GM23338 (cell line): Measurements from ENCODE around the gene HDAC11. TPM values are rescaled to one million over a fixed set of nuclear protein-coding genes. Genes with fewer than 3 reads are reported as not detected.

Experiments used
- ATAC-seq: fragments of 200-7000 bp; cut with Tn5 transposase; 3 replicates; pipeline ENCODE4 v1.9.1; 2020
- DNase-seq: peaks from one replicate; pipeline ENCODE4 v3.0.0-alpha.2; 2015; ENCODE audit warnings: low spot score
- H2AFZ ChIP-seq: fragments of 200-600 bp; sonication (generic); 2 replicates; pipeline ENCODE4 v1.8.0; 2016; ENCODE audit warnings: antibody characterized with exemption, mild to moderate bottlenecking, moderate library complexity
- H3F3A ChIP-seq: fragments of 200-600 bp; sonication (generic); replicated peaks from 2 replicates; pipeline ENCODE4 v1.8.0; 2017; ENCODE audit warnings: antibody characterized with exemption, mixed run types, low read depth
- H3K27ac ChIP-seq: fragments of 200-600 bp; sonication (generic); 2 replicates; pipeline ENCODE4 v1.6.1; 2016; ENCODE audit warnings: low read depth
- H3K27me3 ChIP-seq: fragments of 200-600 bp; sonication (generic); 2 replicates; pipeline ENCODE4 v1.8.0; 2016; ENCODE audit warnings: mild to moderate bottlenecking, mixed run types, moderate library complexity; ENCODE audit not compliant: insufficient read depth
- H3K36me3 ChIP-seq: fragments of 200-600 bp; sonication (generic); 2 replicates; pipeline ENCODE4 v1.8.0; 2016; ENCODE audit warnings: mild to moderate bottlenecking; ENCODE audit not compliant: insufficient read depth
- H3K4me1 ChIP-seq: fragments of 200-600 bp; sonication (generic); 2 replicates; pipeline ENCODE4 v1.8.0; 2016; ENCODE audit warnings: mild to moderate bottlenecking, moderate library complexity; ENCODE audit not compliant: insufficient read depth
- H3K4me2 ChIP-seq: fragments of 200-600 bp; sonication (generic); 2 replicates; pipeline ENCODE4 v1.7.1; 2017; ENCODE audit warnings: mixed run types
- H3K4me3 ChIP-seq: fragments of 200-600 bp; sonication (generic); 2 replicates; pipeline ENCODE4 v1.6.1; 2016; ENCODE audit warnings: mixed run types
- H3K79me2 ChIP-seq: fragments of 200-600 bp; sonication (generic); replicated peaks from 2 replicates; pipeline ENCODE4 v1.8.0; 2017; ENCODE audit warnings: mild to moderate bottlenecking; ENCODE audit not compliant: insufficient read depth
- H3K9me2 ChIP-seq: fragments of 200-600 bp; sonication (generic); 2 replicates; pipeline ENCODE4 v1.8.0; 2017; ENCODE audit not compliant: insufficient read depth
- H4K20me1 ChIP-seq: fragments of 200-600 bp; sonication (generic); replicated peaks from 2 replicates; pipeline ENCODE4 v1.8.0; 2017; ENCODE audit warnings: mild to moderate bottlenecking; ENCODE audit not compliant: insufficient read depth
- H3K27ac Mint-ChIP-seq: 2 replicates; pipeline ENCODE4 v1.8.0; 2020; ENCODE audit warnings: inconsistent platforms, mild to moderate bottlenecking, moderate library complexity, mixed read lengths
- H3K27me3 Mint-ChIP-seq: 3 replicates; pipeline ENCODE4 v1.8.0; 2022; ENCODE audit warnings: low read depth, mild to moderate bottlenecking, moderate library complexity, mixed read lengths, inconsistent platforms; ENCODE audit not compliant: insufficient read depth, poor library complexity
- H3K36me3 Mint-ChIP-seq: 3 replicates; pipeline ENCODE4 v1.8.0; 2021; ENCODE audit warnings: low read depth, mild to moderate bottlenecking, inconsistent platforms, moderate library complexity, mixed read lengths
- H3K4me1 Mint-ChIP-seq: 3 replicates; pipeline ENCODE4 v1.8.0; 2020; ENCODE audit warnings: mild to moderate bottlenecking, inconsistent platforms, mixed read lengths
- H3K4me3 Mint-ChIP-seq: 3 replicates; pipeline ENCODE4 v1.8.0; 2021; ENCODE audit warnings: moderate library complexity, mild to moderate bottlenecking, inconsistent platforms, mixed read lengths
- H3K9me3 Mint-ChIP-seq: 3 replicates; pipeline ENCODE4 v1.8.0; 2020; ENCODE audit warnings: moderate library complexity, mild to moderate bottlenecking, inconsistent platforms, mixed read lengths
- CREB1 ChIP-seq: fragments of 250-450 bp; sonication (Bioruptor Pico); IDR thresholded peaks from 2 replicates; pipeline ENCODE4 v1.5.0; 2020; ENCODE audit warnings: low read depth, mild to moderate bottlenecking, moderate library complexity
- EZH2 ChIP-seq: fragments of 200-600 bp; sonication (generic); IDR thresholded peaks from one replicate; pipeline ENCODE4 v1.8.0; 2017; ENCODE audit warnings: antibody characterized with exemption, mild to moderate bottlenecking, low read depth; ENCODE audit not compliant: unreplicated experiment
- JUNB ChIP-seq: IDR thresholded peaks from one replicate; pipeline ENCODE4 v1.6.1; 2016; ENCODE audit warnings: antibody characterized with exemption; ENCODE audit not compliant: unreplicated experiment
- NANOG ChIP-seq: IDR thresholded peaks from 2 replicates; pipeline ENCODE4 v1.6.1; 2016; ENCODE audit warnings: antibody characterized with exemption, borderline replicate concordance
- POLR2AphosphoS5 ChIP-seq: IDR thresholded peaks from 2 replicates; pipeline ENCODE4 v1.6.1; 2016; ENCODE audit warnings: antibody characterized with exemption, low read depth
- STAT1 ChIP-seq: IDR thresholded peaks from one replicate; pipeline ENCODE4 v1.6.1; 2016; ENCODE audit warnings: antibody characterized with exemption; ENCODE audit not compliant: unreplicated experiment
- ZNF114 ChIP-seq: fragments of 250-450 bp; sonication (Bioruptor Pico); IDR thresholded peaks from 2 replicates; pipeline ENCODE4 v1.5.0; 2020; ENCODE audit warnings: mild to moderate bottlenecking, moderate library complexity
- ZNF331 ChIP-seq: fragments of 250-450 bp; sonication (Bioruptor Pico); IDR thresholded peaks from 2 replicates; pipeline ENCODE4 v1.5.0; 2020; ENCODE audit warnings: low read depth, mild to moderate bottlenecking, moderate library complexity
- polyA plus RNA-seq: library from polyadenylated mRNA; unstranded; fragments of >200 nt; fragmentation: Nextera tagmentation; extraction: Ambion mirVana; gene quantifications from 2 replicates; pipeline ENCODE4 v1.2.1, GENCODE V29; 2016
- total RNA-seq: library from RNA; depleted of rRNA; stranded (reverse); fragments of >200 nt; shearing (Covaris generic); gene quantifications from 2 replicates; pipeline ENCODE4 v1.2.3, GENCODE V29; 2014
- TF ChIP-seq, protein P1 (sequence below): IDR thresholded peaks from one replicate; pipeline ENCODE4 v1.6.1; 2018; ENCODE audit warnings: antibody characterized with exemption; ENCODE audit not compliant: unreplicated experiment
- TF ChIP-seq, protein P2 (sequence below), 2 experiments: fragments of 200-600 bp in 1 of 2; sonication (generic) in 1 of 2; conservative IDR thresholded peaks; 2 replicates each; pipeline versions ENCODE4 v1.5.1 to v1.6.1; 2016 to 2017; ENCODE audit warnings: antibody characterized with exemption in 2 of 2, low read depth in 2 of 2, mild to moderate bottlenecking in 2 of 2, moderate library complexity in 1 of 2
- TF ChIP-seq, protein P3 (sequence below): IDR thresholded peaks from 2 replicates; pipeline ENCODE4 v1.6.1; 2016; ENCODE audit warnings: antibody characterized with exemption

HDAC11 gene
- total and polyA plus RNA-seq, 2 experiments from 2014 or later: 5.4 to 15.8 TPM

DNA sequence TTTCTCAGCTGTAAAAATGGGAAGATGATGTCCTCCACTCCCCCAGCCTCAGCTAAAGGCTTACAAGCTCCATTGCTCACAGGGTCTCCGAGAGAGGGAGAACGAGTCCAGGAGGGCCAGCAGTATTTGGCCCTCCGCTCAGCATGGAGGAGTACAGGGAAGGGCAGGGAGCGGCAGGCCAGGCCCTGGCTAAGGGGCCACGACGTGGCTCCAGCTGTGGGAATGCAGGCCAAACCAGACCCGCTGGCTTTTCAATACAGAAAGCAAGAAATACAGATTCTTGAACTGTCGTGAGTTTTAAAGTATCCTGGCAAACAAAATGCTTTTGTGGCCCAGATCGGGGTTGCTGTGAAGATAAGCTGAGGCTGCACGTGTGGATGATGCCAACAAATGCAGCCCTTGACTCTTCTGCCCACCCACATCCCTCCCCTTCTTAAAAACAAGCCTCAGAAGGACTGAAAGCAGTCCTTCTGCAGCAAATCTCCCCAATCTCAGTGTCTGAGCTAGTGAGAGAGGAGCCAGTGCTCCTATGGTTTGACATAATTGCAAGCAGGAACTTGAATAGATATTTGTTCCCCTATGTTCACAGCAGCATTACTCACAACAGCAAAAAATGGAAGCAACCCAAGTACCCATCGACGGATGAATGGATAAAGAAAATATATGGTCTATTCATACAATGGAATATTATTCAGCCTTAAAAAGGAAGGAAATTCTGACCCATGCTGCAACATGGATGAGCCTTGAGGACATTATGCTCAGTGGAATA lies 50.3 kb downstream of the HDAC11 start (continued):
- TF ChIP-seq, protein P1, sequence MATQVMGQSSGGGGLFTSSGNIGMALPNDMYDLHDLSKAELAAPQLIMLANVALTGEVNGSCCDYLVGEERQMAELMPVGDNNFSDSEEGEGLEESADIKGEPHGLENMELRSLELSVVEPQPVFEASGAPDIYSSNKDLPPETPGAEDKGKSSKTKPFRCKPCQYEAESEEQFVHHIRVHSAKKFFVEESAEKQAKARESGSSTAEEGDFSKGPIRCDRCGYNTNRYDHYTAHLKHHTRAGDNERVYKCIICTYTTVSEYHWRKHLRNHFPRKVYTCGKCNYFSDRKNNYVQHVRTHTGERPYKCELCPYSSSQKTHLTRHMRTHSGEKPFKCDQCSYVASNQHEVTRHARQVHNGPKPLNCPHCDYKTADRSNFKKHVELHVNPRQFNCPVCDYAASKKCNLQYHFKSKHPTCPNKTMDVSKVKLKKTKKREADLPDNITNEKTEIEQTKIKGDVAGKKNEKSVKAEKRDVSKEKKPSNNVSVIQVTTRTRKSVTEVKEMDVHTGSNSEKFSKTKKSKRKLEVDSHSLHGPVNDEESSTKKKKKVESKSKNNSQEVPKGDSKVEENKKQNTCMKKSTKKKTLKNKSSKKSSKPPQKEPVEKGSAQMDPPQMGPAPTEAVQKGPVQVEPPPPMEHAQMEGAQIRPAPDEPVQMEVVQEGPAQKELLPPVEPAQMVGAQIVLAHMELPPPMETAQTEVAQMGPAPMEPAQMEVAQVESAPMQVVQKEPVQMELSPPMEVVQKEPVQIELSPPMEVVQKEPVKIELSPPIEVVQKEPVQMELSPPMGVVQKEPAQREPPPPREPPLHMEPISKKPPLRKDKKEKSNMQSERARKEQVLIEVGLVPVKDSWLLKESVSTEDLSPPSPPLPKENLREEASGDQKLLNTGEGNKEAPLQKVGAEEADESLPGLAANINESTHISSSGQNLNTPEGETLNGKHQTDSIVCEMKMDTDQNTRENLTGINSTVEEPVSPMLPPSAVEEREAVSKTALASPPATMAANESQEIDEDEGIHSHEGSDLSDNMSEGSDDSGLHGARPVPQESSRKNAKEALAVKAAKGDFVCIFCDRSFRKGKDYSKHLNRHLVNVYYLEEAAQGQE: no peak
- TF ChIP-seq JUNB: no peak
- TF ChIP-seq POLR2AphosphoS5: no peak
- no peak for TF ChIP-seq ZNF114
- TF ChIP-seq, protein P2, sequence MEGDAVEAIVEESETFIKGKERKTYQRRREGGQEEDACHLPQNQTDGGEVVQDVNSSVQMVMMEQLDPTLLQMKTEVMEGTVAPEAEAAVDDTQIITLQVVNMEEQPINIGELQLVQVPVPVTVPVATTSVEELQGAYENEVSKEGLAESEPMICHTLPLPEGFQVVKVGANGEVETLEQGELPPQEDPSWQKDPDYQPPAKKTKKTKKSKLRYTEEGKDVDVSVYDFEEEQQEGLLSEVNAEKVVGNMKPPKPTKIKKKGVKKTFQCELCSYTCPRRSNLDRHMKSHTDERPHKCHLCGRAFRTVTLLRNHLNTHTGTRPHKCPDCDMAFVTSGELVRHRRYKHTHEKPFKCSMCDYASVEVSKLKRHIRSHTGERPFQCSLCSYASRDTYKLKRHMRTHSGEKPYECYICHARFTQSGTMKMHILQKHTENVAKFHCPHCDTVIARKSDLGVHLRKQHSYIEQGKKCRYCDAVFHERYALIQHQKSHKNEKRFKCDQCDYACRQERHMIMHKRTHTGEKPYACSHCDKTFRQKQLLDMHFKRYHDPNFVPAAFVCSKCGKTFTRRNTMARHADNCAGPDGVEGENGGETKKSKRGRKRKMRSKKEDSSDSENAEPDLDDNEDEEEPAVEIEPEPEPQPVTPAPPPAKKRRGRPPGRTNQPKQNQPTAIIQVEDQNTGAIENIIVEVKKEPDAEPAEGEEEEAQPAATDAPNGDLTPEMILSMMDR (conservative IDR thresholded peaks at IDR 0.05; ENCODE audit: low read depth in 2 of 2): no peak
- no peak for TF ChIP-seq CREB1 (CRISPR knock-in tag)
- TF ChIP-seq STAT1: no peak
- TF ChIP-seq EZH2: no peak
- TF ChIP-seq, protein P3, sequence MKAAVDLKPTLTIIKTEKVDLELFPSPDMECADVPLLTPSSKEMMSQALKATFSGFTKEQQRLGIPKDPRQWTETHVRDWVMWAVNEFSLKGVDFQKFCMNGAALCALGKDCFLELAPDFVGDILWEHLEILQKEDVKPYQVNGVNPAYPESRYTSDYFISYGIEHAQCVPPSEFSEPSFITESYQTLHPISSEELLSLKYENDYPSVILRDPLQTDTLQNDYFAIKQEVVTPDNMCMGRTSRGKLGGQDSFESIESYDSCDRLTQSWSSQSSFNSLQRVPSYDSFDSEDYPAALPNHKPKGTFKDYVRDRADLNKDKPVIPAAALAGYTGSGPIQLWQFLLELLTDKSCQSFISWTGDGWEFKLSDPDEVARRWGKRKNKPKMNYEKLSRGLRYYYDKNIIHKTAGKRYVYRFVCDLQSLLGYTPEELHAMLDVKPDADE: no peak
- no peak for TF ChIP-seq ZNF331 (CRISPR knock-in tag)

DNA sequence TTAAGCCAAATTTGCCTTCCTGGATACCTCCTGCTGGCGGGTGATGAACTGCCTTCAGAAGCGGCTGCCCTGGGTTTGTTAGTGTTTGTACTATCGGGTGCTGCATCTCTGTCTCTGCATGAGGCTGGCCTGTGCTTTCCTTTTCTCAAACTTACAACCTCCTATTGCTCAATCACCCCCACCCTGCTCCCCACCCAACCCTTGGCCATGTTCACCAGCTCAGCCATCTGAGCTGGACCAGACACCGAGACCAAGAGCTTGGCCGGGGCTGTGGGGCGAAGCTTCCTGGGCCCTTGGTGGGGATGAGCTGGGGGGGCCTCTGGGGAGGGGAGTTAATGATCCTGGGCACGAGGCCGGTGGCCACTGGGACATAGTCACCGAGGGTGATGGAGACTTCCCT lies 52.0 kb downstream of the HDAC11 start:
- H3K4me1 Mint-ChIP-seq: peaks cover 29% of the 10 kb centered on the region
- Histone ChIP-seq H3K9me2 (no peaks in the 10 kb centered on the region), H3K27ac (no peak overlapping the region), H3K79me2 (no peaks in the 10 kb centered on the region), H3K4me3 (no peak overlapping the region), H3K4me1 (peaks cover 8% of the 10 kb centered on the region), H2AFZ (no peak overlapping the region), H3K36me3 (no peaks in the 10 kb centered on the region), H4K20me1 (no peaks in the 10 kb centered on the region), H3F3A (no peaks in the 10 kb centered on the region), H3K27me3 (no peaks in the 10 kb centered on the region), H3K4me2 (no peak overlapping the region)
- no peaks in the 10 kb centered on the region; the same call in 2 of the 3 replicates for H3K9me3 Mint-ChIP-seq
- no peak for ATAC-seq
- no peak overlapping the region for H3K27ac Mint-ChIP-seq
- no peak for DNase-seq
- no peak overlapping the region for H3K4me3 Mint-ChIP-seq
- H3K27me3 Mint-ChIP-seq: peaks cover 20% of the 10 kb centered on the region
- H3K36me3 Mint-ChIP-seq: no peaks in the 10 kb centered on the region
- TF ChIP-seq ZNF331 (CRISPR knock-in tag): no peak
- TF ChIP-seq STAT1: no peak
- TF ChIP-seq, protein P1: no peak
- no peak for TF ChIP-seq NANOG
- TF ChIP-seq, protein P2 (conservative IDR thresholded peaks at IDR 0.05; ENCODE audit: low read depth in 2 of 2): no peak
- no peak for TF ChIP-seq CREB1 (CRISPR knock-in tag)
